ENCODE results near the gene NUDT4. TPM values are rescaled to one million over a fixed set of nuclear protein-coding genes. Genes with fewer than 3 reads are reported as not detected.

Gene NUDT4
- total and polyA plus RNA-seq, 2 of the 8 experiments (the other 6 are each of a cell fraction or from before 2014, with no cell fraction given), result 17.3 to 71.7 TPM

DNA sequence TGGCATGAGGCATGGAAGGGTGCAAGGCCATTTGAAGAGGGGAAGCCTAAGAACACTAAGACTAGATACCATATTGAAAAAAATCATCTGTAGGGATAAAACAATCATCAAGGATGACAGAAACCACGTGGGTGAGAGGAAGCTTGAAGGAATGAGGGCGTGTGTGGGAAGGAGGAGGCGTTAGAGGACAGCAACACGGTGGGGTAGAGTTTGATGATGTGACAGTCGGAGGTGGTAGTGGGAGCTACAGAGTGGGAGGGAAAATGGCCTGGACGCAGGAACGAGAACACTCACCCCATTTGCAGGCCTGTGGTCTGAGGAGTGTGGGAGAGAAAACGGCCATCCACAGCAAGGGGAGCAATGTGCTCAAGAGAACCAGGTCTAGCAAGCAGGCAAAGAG is 25.4 kb upstream of the NUDT4 start:
- H2BK15ac ChIP-seq (ENCODE audit: low read length), result no peak overlapping the region
- WGBS, 2 experiments (ENCODE audit: extremely low coverage in 1 of 2, insufficient coverage in 1 of 2, insufficient read length in 1 of 2, insufficient replicate concordance in 2 of 2, low coverage in 1 of 2, low lambda C conversion rate in 2 of 2, missing lambda C conversion rate in 1 of 2), result 67% methylated on average over 8 of the region's 8 CpGs; no CpG with 5 or more reads in 1 of the 2 experiments
- no peak overlapping the region for H3K14ac ChIP-seq (ENCODE audit: insufficient read length)
- ChIA-PET CTCF (ENCODE audit: partially characterized antibody) (interaction anchor here (0.6 to 1.2 kb wide), 3 partner anchors 112 to 481 kb away, joined by 3 read pairs; no protein-coding TSS in a partner anchor), POLR2A (ENCODE audit: partially characterized antibody) (no interaction called here)
- H4K91ac ChIP-seq (replicated peaks; ENCODE audit: insufficient read length, low read length), result no peak overlapping the region
- TF ChIP-seq, protein P1, sequence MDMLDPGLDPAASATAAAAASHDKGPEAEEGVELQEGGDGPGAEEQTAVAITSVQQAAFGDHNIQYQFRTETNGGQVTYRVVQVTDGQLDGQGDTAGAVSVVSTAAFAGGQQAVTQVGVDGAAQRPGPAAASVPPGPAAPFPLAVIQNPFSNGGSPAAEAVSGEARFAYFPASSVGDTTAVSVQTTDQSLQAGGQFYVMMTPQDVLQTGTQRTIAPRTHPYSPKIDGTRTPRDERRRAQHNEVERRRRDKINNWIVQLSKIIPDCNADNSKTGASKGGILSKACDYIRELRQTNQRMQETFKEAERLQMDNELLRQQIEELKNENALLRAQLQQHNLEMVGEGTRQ (IDR thresholded peaks at IDR 0.05; ENCODE audit: low read length), result no peak
- no peak for TF ChIP-seq CHD1 (IDR thresholded peaks at IDR 0.05; ENCODE audit: low read depth, low read length)
- TF ChIP-seq, protein P2, sequence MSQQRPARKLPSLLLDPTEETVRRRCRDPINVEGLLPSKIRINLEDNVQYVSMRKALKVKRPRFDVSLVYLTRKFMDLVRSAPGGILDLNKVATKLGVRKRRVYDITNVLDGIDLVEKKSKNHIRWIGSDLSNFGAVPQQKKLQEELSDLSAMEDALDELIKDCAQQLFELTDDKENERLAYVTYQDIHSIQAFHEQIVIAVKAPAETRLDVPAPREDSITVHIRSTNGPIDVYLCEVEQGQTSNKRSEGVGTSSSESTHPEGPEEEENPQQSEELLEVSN (IDR thresholded peaks at IDR 0.05), result no peak
- TF ChIP-seq SIX5 (IDR thresholded peaks at IDR 0.05; ENCODE audit: low read depth, low read length), result no peak
- no peak for TF ChIP-seq BACH1 (IDR thresholded peaks at IDR 0.05; ENCODE audit: low read length)
- no peak for TF ChIP-seq SP2 (IDR thresholded peaks at IDR 0.05; ENCODE audit: low read length)
- no peak for TF ChIP-seq SP4 (IDR thresholded peaks at IDR 0.05; ENCODE audit: low read length)
- TF ChIP-seq JUND (IDR thresholded peaks at IDR 0.05; ENCODE audit: low read length), result no peak
- TF ChIP-seq YY1 (IDR thresholded peaks at IDR 0.05; ENCODE audit: low read depth, low read length), result no peak
- no peak for TF ChIP-seq POU5F1 (IDR thresholded peaks at IDR 0.05; ENCODE audit: low read depth, low read length)
- TF ChIP-seq HDAC6 (IDR thresholded peaks at IDR 0.05; ENCODE audit: low read depth, low read length), result no peak
- TF ChIP-seq SUZ12 (IDR thresholded peaks at IDR 0.05; ENCODE audit: low read length), result no peak
- H3K23ac ChIP-seq (ENCODE audit: insufficient read length), result no peak overlapping the region
- no peaks in the 10 kb centered on the region for H3K79me1 ChIP-seq (ENCODE audit: low read depth, low read length)
- H3K9me3 ChIP-seq (ENCODE audit: insufficient read depth in 2 of 2, low read depth in 1 of 2, low read length in 1 of 2), result no peaks in the 10 kb centered on the region
- H3K4me2 ChIP-seq (ENCODE audit: insufficient read depth in 1 of 2, low read depth in 2 of 2, low read length in 2 of 2), result no peak overlapping the region
- H2AK5ac ChIP-seq (ENCODE audit: low read depth, low read length), result no peak overlapping the region
- H3K36me3 ChIP-seq (ENCODE audit: control insufficient read depth in 2 of 4, insufficient read depth in 4 of 4, low read length in 3 of 4), result no peaks in the 10 kb centered on the region
- no peaks in the 10 kb centered on the region for H3K27me3 ChIP-seq (replicated peaks in 1 of 4; ENCODE audit: control insufficient read depth in 3 of 4, extremely low read depth in 1 of 4, insufficient read depth in 3 of 4, low read length in 3 of 4)
- no peak overlapping the region for H2BK120ac ChIP-seq (replicated peaks; ENCODE audit: low read depth, low read length)
- H3K27ac ChIP-seq (ENCODE audit: low read depth, low read length), result no peak overlapping the region
- FAIRE-seq (no peak), DNase-seq (ENCODE audit: low read depth in 1 of 2, low spot score in 2 of 2) (no peak)
- H3K4me1 ChIP-seq (replicated peaks in 1 of 4; ENCODE audit: control insufficient read depth in 3 of 4, insufficient read depth in 4 of 4, low read length in 3 of 4), result no peaks in the 10 kb centered on the region
- H3K56ac ChIP-seq (replicated peaks; ENCODE audit: insufficient read length, low read depth, low read length), result no peak overlapping the region
- no peak overlapping the region for H3K4me3 ChIP-seq (ENCODE audit: extremely low read depth in 1 of 4, insufficient read depth in 2 of 4, low read depth in 3 of 4, low read length in 4 of 4)
- no peak overlapping the region for H4K5ac ChIP-seq (ENCODE audit: insufficient read length, low read depth, low read length)
- H4K20me1 ChIP-seq (replicated peaks in 1 of 2; ENCODE audit: control insufficient read depth in 1 of 2, insufficient read depth in 2 of 2, low read length in 2 of 2), result no peaks in the 10 kb centered on the region
- no peak overlapping the region for H2BK20ac ChIP-seq (ENCODE audit: low read length)
- no peaks in the 10 kb centered on the region for H3K23me2 ChIP-seq (ENCODE audit: low read depth, low read length)
- H4K8ac ChIP-seq (ENCODE audit: extremely low read depth, insufficient read depth, low read length), result no peak overlapping the region
- no peak overlapping the region for H2BK5ac ChIP-seq (ENCODE audit: low read depth, low read length)
- no peak overlapping the region for H3K9ac ChIP-seq (replicated peaks in 1 of 4; ENCODE audit: extremely low read depth in 1 of 4, low read depth in 3 of 4, low read length in 3 of 4)
- no peaks in the 10 kb centered on the region for H3K79me2 ChIP-seq (ENCODE audit: control insufficient read depth in 1 of 2, insufficient read depth in 2 of 2, low read length in 2 of 2)
- no peak overlapping the region for H2AFZ ChIP-seq (ENCODE audit: low read length)
- no peak overlapping the region for H3K18ac ChIP-seq (ENCODE audit: extremely low read depth, low read length)
- no peak overlapping the region for H3K4ac ChIP-seq (replicated peaks; ENCODE audit: insufficient read length, low read depth, low read length)
- no peak overlapping the region for H2BK12ac ChIP-seq (ENCODE audit: low read depth, low read length)

Measured in H1 (cell line).